ENCODE results near the gene HOXB6.

HOXB6 gene

GRCh38 chr17:48601539-48602425 lies 3.0 kb downstream of the HOXB6 start:
- no peak for TF ChIP-seq EZH2phosphoT487 (IDR thresholded peaks at IDR 0.05; ENCODE audit: borderline replicate concordance)
- TF ChIP-seq CTCF (conservative IDR thresholded peaks at IDR 0.05; ENCODE audit: low read length), result no peak
- Histone ChIP-seq H3K4me1 (ENCODE audit: insufficient read depth, low read length, poor library complexity, severe bottlenecking) (peaks cover 32% of the 10 kb centered on the region), H3K9ac (ENCODE audit: low read depth, low read length, poor library complexity, severe bottlenecking) (peak overlapping the region; percentile 100), H2AFZ (ENCODE audit: low read length) (no peak overlapping the region), H3K79me2 (ENCODE audit: insufficient read depth, low read length) (peaks cover 100% of the 10 kb centered on the region), H3K4me3 (ENCODE audit: low read length, poor library complexity, severe bottlenecking) (peak overlapping the region; percentile 89), H3F3A (ENCODE audit: low read depth) (no peaks in the 10 kb centered on the region), H3K9me2 (replicated peaks; ENCODE audit: low read depth, low read length) (no peaks in the 10 kb centered on the region), H3K4me2 (ENCODE audit: low read depth, low read length, poor library complexity, severe bottlenecking) (peak overlapping the region; percentile 98), H3K36me3 (ENCODE audit: insufficient read depth, low read length) (peaks cover 60% of the 10 kb centered on the region), H3K27me3 (ENCODE audit: insufficient read depth, low read length, poor library complexity, severe bottlenecking) (peaks cover 69% of the 10 kb centered on the region), H3K9me3 (ENCODE audit: insufficient read depth, low read depth, low read length) (no peaks in the 10 kb centered on the region), H4K20me1 (ENCODE audit: insufficient read depth, low read length, poor library complexity, severe bottlenecking) (peaks cover 77% of the 10 kb centered on the region)

GRCh38 chr17:48601207-48601538 lies 3.6 kb downstream of the HOXB6 start:
- H3K9ac ChIP-seq (ENCODE audit: low read depth, low read length, poor library complexity, severe bottlenecking), result peak overlapping the region; percentile 100
- no peaks in the 10 kb centered on the region for H3K9me2 ChIP-seq (replicated peaks; ENCODE audit: low read depth, low read length)
- peaks cover 83% of the 10 kb centered on the region for H4K20me1 ChIP-seq (ENCODE audit: insufficient read depth, low read length, poor library complexity, severe bottlenecking)
- H3K9me3 ChIP-seq (ENCODE audit: insufficient read depth, low read depth, low read length), result no peaks in the 10 kb centered on the region
- no peak for TF ChIP-seq CTCF (conservative IDR thresholded peaks at IDR 0.05; ENCODE audit: low read length)
- no peak for TF ChIP-seq EZH2phosphoT487 (IDR thresholded peaks at IDR 0.05; ENCODE audit: borderline replicate concordance)
- no peaks in the 10 kb centered on the region for H3F3A ChIP-seq (ENCODE audit: low read depth)
- peaks cover 28% of the 10 kb centered on the region for H3K4me1 ChIP-seq (ENCODE audit: insufficient read depth, low read length, poor library complexity, severe bottlenecking)
- H3K4me3 ChIP-seq (ENCODE audit: low read length, poor library complexity, severe bottlenecking), result peak overlapping the region; percentile 89
- H3K36me3 ChIP-seq (ENCODE audit: insufficient read depth, low read length), result peaks cover 66% of the 10 kb centered on the region
- peak overlapping the region; percentile 98 for H3K4me2 ChIP-seq (ENCODE audit: low read depth, low read length, poor library complexity, severe bottlenecking)
- peaks cover 75% of the 10 kb centered on the region for H3K27me3 ChIP-seq (ENCODE audit: insufficient read depth, low read length, poor library complexity, severe bottlenecking)
- peaks cover 100% of the 10 kb centered on the region for H3K79me2 ChIP-seq (ENCODE audit: insufficient read depth, low read length)
- no peak overlapping the region for H2AFZ ChIP-seq (ENCODE audit: low read length)

GRCh38 chr17:48600244-48601098 lies 4.3 kb downstream of the HOXB6 start:
- TF ChIP-seq CTCF (conservative IDR thresholded peaks at IDR 0.05; ENCODE audit: low read length), result no peak
- no peak for TF ChIP-seq EZH2phosphoT487 (IDR thresholded peaks at IDR 0.05; ENCODE audit: borderline replicate concordance)
- H3K9me2 ChIP-seq (replicated peaks; ENCODE audit: low read depth, low read length), result no peaks in the 10 kb centered on the region
- H3K9ac ChIP-seq (ENCODE audit: low read depth, low read length, poor library complexity, severe bottlenecking), result peak overlapping the region; percentile 100
- H3F3A ChIP-seq (ENCODE audit: low read depth), result no peaks in the 10 kb centered on the region
- H2AFZ ChIP-seq (ENCODE audit: low read length), result no peak overlapping the region
- peak overlapping the region; percentile 98 for H3K4me2 ChIP-seq (ENCODE audit: low read depth, low read length, poor library complexity, severe bottlenecking)
- H3K79me2 ChIP-seq (ENCODE audit: insufficient read depth, low read length), result peaks cover 100% of the 10 kb centered on the region
- peaks cover 25% of the 10 kb centered on the region for H3K4me1 ChIP-seq (ENCODE audit: insufficient read depth, low read length, poor library complexity, severe bottlenecking)
- peak overlapping the region; percentile 89 for H3K4me3 ChIP-seq (ENCODE audit: low read length, poor library complexity, severe bottlenecking)
- H3K9me3 ChIP-seq (ENCODE audit: insufficient read depth, low read depth, low read length), result no peaks in the 10 kb centered on the region
- H3K27me3 ChIP-seq (ENCODE audit: insufficient read depth, low read length, poor library complexity, severe bottlenecking), result peaks cover 75% of the 10 kb centered on the region
- H4K20me1 ChIP-seq (ENCODE audit: insufficient read depth, low read length, poor library complexity, severe bottlenecking), result peaks cover 88% of the 10 kb centered on the region
- peaks cover 73% of the 10 kb centered on the region for H3K36me3 ChIP-seq (ENCODE audit: insufficient read depth, low read length)

All from Loucy (cell line).